GM19351 (cell line): ENCODE results near the gene INO80E.
A peak's percentile ranks its signal among the peaks of the same experiment; 100 is the strongest.
"Not testable (repeated sequence)": the region's sequence is repeated elsewhere in the genome, so short reads cannot be mapped to it uniquely, and the experiment has no call there.

Source experiments
- ATAC-seq: cut with Tn5 transposase; IDR thresholded peaks from one replicate; pipeline ENCODE4 v1.9.1; 2021; ENCODE audit warnings: mild to moderate bottlenecking, moderate library complexity; ENCODE audit not compliant: unreplicated experiment

INO80E gene

GRCh38 chr16:29995911-29996765 lies at the start of gene INO80E:
INO80E (plus strand) TSS chr16:29996241; CDS start chr16:29996311, 70 bp downstream.
- peak; percentile 91 for ATAC-seq

GRCh38 chr16:29947897-29948296 lies 48.1 kb upstream of the INO80E start:
- ATAC-seq = no peak

GRCh38 chr16:29950806-29951461 lies 45.1 kb upstream of the INO80E start:
- ATAC-seq = no peak

- no peak for ATAC-seq
These were observed 44.2 kb upstream of the INO80E start for GRCh38 chr16:29951625-29952365.

- ATAC-seq = no peak
These were observed 37.3 kb upstream of the INO80E start for GRCh38 chr16:29958756-29959155.

- ATAC-seq = no peak
These were observed 36.7 kb upstream of the INO80E start for GRCh38 chr16:29959293-29959692.

- ATAC-seq = not testable (repeated sequence)
These were observed 36.2 kb upstream of the INO80E start for GRCh38 chr16:29959821-29960220.

GRCh38 chr16:29961127-29961478 lies 34.9 kb upstream of the INO80E start:
- ATAC-seq = no peak

- ATAC-seq = peak; percentile 79
These were observed 34.3 kb upstream of the INO80E start, which contains the start of gene TMEM219 for GRCh38 chr16:29961479-29962343. TMEM219 (plus strand) TSS chr16:29962079; CDS start chr16:29963144, 1,065 bp downstream.

- ATAC-seq = no peak
These were observed 33.6 kb upstream of the INO80E start for GRCh38 chr16:29962344-29962994.

GRCh38 chr16:29963021-29963743 lies 32.9 kb upstream of the INO80E start:
- ATAC-seq = no peak

- ATAC-seq = no peak
These were observed 27.8 kb upstream of the INO80E start for GRCh38 chr16:29968205-29968604.

GRCh38 chr16:29971304-29971703 lies 24.7 kb upstream of the INO80E start:
- ATAC-seq = no peak

- ATAC-seq = no peak
These were observed 23.5 kb upstream of the INO80E start for GRCh38 chr16:29972500-29972899.

GRCh38 chr16:29972992-29973383 lies 23.1 kb upstream of the INO80E start:
- ATAC-seq = no peak

GRCh38 chr16:29973384-29974246 lies 22.4 kb upstream of the INO80E start, which contains the start of gene TAOK2:
TAOK2 (plus strand) TSS chr16:29973868; CDS start chr16:29977773, 3,905 bp downstream.
- ATAC-seq = peak; percentile 92

GRCh38 chr16:29974291-29975133 lies 21.5 kb upstream of the INO80E start:
- peak; percentile 7 for ATAC-seq
